ENCODE data around the gene SH3PXD2A.

DNA sequence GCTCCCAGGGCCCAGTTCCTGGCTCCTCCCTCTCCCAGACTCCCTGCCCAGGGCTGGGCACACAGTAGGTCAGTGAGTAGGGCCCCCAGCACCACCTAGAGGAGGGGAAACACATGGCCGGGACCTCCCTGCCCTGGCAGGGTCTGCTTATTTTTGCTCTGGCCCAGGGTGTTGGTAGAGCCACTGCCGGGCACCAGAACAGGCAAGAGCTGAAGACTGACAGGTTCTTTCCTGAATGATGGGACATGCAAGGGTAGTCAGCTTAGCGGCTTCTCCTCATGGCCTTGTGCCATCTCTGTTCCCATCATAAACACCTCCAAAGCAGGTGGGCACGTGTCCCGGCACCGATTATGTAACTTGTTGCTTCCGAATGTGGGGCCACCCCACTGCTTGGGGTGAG, 275.4 kb downstream of the SH3PXD2A start:
- TF ChIP-seq, protein P1, sequence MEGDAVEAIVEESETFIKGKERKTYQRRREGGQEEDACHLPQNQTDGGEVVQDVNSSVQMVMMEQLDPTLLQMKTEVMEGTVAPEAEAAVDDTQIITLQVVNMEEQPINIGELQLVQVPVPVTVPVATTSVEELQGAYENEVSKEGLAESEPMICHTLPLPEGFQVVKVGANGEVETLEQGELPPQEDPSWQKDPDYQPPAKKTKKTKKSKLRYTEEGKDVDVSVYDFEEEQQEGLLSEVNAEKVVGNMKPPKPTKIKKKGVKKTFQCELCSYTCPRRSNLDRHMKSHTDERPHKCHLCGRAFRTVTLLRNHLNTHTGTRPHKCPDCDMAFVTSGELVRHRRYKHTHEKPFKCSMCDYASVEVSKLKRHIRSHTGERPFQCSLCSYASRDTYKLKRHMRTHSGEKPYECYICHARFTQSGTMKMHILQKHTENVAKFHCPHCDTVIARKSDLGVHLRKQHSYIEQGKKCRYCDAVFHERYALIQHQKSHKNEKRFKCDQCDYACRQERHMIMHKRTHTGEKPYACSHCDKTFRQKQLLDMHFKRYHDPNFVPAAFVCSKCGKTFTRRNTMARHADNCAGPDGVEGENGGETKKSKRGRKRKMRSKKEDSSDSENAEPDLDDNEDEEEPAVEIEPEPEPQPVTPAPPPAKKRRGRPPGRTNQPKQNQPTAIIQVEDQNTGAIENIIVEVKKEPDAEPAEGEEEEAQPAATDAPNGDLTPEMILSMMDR (IDR thresholded peaks at IDR 0.05), result no peak
- TF ChIP-seq EZH2 (IDR thresholded peaks at IDR 0.05; ENCODE audit: borderline replicate concordance, insufficient read depth, low read depth, low read length, poor library complexity, severe bottlenecking), result no peak
